Ishikawa (cell line): ENCODE measurements around the gene RNF39.

ENCODE experiments used
- CEBPB ChIP-seq: IDR thresholded peaks from 2 replicates; pipeline ENCODE4 v1.6.1; 2012
- CREB1 ChIP-seq: IDR thresholded peaks from 2 replicates; pipeline ENCODE4 v1.6.1; 2012; ENCODE audit warnings: low read depth
- EGR1 ChIP-seq: IDR thresholded peaks from 2 replicates; pipeline ENCODE4 v1.6.1; 2012
- EP300 ChIP-seq: IDR thresholded peaks from 2 replicates; pipeline ENCODE4 v1.6.1; 2012; ENCODE audit warnings: borderline replicate concordance
- MAX ChIP-seq: IDR thresholded peaks from 2 replicates; pipeline ENCODE4 v1.6.1; 2012
- RAD21 ChIP-seq: IDR thresholded peaks from 2 replicates; pipeline ENCODE4 v1.6.1; 2012; ENCODE audit warnings: low read depth
- REST ChIP-seq: IDR thresholded peaks from 2 replicates; pipeline ENCODE4 v1.6.1; 2012; ENCODE audit warnings: low read depth, mild to moderate bottlenecking
- TAF1 ChIP-seq: IDR thresholded peaks from 2 replicates; pipeline ENCODE4 v1.6.1; 2012; ENCODE audit warnings: low read depth, mild to moderate bottlenecking
- YY1 ChIP-seq: IDR thresholded peaks from 2 replicates; pipeline ENCODE4 v1.6.1; 2012; ENCODE audit warnings: low read depth

- TF ChIP-seq MAX (peak; percentile 26; the same call in 1 of the 2 replicates), CEBPB (no peak), REST (no peak), EGR1 (no peak), RAD21 (peak; percentile 89), TAF1 (no peak), CREB1 (no peak), YY1 (no peak), EP300 (no peak)
These were observed 27.7 kb upstream of the RNF39 start for GRCh38 chr6:30102970-30103871.
